Right renal cortex interstitium (tissue), 3 donors: ENCODE data around the gene POLR3GL. TPM values are rescaled to one million over a fixed set of nuclear protein-coding genes. Genes with fewer than 3 reads are reported as not detected.

Source experiments
- DNase-seq, 3 donors: peaks; one replicate each; pipeline ENCODE4 v3.0.0-alpha.2; 2013; ENCODE audit warnings: low read depth in 3 of 3, low spot score in 2 of 3
- polyA plus RNA-seq, 3 donors: library from polyadenylated mRNA; unstranded; fragments of 120-200 nt; gene quantifications; one replicate each; pipeline ENCODE4 v1.2.1, GENCODE V29; 2013; ENCODE audit not compliant: insufficient read length in 3 of 3

Gene POLR3GL
- polyA plus RNA-seq, 3 donors, result 37.0 to 43.4 (median 39.5) TPM

DNA sequence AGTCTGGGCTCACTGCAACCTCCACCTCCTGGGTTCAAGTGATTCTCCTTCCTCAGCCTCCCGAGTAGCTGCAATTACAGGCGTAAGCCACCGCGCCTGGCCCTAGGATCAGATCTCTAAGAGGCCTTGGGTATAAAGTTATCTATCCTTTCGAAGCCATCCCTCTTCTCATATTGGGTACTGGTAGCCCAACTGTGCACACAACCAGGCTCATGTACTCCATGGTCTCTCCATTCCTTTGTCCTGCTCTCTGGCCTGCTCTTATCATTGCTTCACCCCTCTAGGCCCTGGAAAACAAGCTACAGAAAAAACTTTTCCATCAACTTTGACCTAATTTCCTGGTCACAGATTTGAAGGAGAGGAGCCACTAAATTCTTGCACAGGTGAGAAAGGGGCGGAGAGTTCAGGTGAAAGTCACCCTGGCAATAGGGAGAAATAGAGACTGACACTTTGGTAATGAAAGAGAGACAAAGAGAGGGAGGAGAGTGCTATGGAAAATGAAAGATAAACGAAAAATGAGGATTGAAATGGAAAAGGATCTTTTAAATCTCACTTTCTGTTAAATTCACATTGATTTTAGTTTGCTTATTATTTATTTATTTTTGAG lies 25.9 kb downstream of the POLR3GL start:
- DNase-seq, result no peak

DNA sequence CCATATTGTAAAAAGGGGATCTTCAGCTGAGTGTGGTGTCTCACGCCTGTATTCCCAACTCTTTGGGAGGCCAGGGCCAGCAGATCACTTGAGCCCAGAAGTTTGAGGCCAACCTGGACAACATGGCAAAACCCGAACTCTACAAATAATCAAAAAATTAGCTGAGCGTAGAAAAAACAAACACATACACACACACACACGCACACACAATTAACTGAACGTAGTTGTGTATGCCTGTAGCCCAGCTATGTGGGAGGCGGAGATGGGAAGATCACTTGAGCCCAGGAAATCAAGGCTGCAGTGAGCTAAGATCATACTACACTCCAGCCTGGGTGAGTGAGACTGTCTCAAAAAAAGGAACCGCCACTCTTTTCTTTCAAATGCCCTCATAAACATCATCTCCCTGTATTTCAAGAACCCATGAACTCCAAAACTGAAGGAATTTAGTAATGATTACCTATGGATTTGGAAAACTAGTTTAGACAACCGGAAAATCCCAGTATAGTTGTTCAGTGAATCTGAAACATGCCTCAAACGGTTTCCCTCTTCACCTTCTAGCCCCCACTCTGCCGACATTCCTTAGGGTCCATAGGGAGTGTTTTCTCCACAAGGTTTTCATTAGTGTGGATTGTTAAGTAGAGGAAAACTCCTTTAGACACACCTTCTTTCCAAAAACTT lies 27.4 kb downstream of the POLR3GL start:
- no peak for DNase-seq

DNA sequence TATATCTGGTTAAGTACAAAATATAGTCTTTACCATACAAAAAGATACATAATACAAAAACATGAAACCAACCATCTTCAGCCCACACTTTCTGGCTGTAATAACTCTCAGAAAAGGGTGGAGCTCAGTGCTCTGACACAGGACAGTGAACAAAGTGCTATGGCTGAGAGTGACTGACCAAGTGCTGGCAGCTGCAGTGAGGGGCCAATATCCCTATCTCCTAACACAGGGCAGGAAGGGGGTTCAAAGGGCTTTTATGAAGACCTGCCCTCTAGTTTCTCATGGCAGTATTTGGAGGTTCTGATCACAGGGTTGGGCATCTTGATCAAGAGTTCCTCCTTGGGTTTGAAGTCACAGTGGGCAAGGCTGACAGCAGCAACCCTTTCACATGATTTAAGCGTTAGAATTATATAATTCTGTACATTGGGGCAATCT lies 28.0 kb downstream of the POLR3GL start:
- DNase-seq, result no peak

DNA sequence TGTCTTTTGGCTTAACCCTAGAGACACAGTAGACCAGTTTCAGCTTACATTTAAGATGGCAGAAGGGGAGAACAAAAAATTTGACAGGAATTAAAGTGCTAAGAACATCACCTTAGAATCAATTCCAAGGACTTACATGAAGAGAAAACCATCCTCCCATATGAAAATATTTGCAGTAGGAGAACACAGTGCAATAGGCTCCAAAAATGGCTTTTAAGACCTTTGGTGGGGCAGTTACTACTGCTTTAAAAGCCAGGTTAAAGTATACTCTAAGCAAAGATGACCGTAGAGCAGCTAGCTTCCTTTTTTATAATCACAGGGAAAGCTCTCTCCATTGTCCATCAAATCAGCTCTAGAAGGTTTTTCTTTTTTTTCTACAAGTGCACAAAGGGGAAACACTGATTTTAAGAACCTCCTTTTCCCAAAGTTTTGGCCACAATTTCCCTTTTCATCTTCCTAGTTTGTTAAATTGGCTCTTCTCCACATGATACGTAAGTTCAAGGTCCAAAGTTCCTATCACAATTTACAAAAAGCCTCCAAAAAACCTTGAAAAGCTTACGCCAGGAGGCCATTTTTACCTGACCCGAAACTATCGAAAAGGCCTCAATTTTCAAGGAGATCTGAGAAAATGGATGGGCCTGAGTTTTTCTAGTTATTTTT lies 28.6 kb downstream of the POLR3GL start:
- no peak for DNase-seq

DNA sequence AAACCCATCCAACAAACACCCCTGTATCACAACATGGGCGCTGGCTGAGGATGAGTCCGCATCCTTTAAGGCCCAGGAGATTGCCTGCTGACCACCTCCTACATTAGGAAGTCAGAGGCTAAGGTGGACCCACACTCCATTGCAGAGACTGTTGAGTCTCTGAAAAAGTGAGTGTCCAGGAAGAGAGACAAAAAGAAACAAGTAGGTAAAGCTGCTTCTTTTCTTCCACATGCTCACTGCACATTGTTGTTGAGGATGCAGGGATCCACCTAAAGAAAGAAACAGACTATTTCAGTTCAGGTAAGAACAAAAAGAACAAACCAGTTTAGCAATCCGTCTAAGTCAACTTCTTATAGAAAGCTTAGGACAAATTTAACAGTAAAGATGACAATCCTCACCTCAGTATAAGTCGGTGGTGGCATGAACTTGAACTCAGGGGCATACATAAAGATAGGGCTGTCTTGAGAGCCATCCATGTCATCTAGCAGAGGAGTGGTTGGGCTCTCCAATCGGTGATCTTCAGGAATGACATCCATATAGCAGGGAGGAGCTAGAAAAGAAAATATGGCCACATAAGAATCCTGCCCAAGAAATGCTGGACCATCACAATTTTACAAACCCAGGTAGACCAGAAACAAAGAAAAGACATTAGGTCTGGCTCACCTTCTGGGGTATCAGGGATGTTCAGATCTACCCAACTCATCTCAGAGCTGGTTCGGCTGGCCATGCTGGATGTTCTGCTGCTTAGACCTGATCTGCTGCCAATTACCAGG lies 29.3 kb downstream of the POLR3GL start:
- no peak for DNase-seq

DNA sequence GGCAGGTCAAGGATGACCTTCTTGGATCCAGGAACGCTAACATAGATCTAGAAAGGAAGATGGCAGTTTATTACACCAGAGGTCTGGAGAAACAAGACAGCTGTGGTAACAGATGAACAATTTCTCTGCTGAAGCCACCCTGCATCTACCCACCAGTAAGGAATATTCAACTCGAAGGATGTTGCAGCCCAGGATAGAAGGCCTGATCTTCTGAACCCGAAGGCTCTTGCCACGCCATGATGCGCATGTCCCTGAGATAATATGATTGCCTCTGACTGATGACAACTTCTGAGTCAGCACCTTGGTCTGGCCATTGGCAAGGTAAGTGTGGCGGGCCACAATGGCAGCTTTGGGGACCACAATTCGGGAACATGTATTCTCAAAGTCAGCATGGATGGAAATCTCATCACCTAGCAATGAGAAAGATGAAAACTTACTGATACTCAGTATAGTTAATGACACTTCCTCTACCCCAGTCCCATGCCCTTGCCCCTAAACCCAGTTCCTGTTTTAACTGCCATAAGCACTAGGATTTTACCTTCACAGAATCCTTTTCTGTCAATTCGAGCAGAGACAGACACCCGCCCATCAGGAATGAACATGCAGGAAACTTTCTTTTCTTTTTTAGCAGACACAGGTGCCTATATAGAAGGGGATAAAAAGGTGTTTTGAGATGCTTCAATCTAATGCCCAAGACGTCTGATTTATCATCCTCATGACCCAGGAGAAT lies 30.1 kb downstream of the POLR3GL start:
- DNase-seq, result no peak

DNA sequence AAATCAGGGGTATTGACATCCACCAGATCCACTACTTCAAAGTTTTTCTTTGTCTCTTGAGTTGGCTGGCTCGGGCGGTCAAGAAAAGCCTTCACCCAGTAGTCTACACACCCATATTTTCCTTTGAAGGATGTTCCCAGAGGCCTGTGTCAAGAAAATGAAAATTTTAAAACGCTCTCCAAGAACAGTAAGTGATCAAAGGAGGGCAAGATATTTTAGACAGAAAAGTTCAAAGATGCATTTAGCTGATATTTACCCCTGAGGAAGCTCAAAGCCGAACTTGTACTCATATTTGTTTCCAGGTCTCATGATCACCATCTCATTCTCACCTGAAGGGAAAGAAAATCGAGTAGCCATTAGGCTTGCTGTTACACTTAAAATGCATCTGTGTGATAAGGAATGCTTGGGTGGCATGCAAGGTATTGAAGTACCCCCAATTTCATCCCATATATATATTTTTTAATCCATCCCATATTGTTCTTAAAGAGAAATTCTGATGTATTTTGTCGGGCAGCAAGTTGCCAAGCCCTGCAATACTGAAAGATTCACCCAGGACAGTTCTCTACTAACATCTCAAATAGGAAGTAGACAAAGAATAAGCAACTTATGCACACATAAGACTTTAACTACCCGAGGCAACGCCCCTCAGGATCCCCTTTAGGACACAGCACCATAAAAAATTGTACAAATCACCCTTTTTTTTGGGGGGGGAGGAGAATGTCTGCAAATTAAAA lies 30.8 kb downstream of the POLR3GL start:
- DNase-seq, result no peak

DNA sequence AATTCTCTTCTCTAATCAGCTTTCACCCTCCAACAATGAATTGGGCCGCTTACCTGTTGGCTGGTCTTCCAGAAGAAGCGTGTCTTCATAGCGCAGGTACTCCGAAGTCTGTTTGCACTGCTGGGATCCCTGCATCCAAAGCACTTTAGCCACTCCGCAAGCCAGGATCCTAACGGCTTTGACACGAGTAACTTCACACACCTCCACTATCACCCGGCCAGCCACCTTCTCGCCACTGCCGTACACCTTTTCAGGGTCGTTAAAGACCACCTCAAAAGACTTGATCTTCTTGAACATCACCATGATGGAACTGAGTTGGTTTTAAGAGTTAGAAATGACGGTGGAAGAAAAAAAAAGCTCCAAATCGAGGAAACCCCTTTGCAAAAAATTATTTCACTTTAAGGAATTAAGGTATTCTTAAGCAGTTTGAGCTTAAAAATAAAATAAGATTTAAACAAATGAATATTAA lies 31.5 kb downstream of the POLR3GL start:
- DNase-seq, result no peak

DNA sequence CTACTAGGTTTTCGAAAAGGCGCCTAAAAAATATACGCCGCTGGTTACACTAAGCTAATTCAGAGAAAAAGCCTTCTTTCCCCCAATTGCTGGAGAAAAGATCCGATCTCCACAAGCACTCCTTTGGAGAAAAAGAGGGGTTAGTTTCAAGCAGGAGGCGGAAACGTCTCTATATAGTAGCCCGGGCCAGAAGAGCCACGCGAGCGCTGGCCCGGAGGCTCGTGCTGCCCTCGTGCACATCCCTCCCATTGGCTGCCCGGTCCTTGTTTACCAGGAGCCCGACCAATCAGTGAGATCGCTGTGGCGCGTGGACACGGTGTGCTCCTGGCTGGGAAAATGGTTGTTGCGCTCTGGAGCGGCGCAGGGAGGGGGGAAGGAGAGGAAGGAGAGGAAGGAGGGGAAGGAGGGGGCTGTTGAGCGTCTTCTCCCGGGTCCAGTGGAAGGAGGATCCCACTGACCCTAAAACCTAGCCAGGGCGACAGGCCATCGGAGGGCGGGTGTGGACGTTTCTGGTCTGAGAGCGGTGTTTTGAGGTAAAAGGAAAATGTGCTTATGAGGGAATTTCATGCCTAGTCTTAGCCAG lies 32.0 kb downstream of the POLR3GL start, which contains the start of gene TXNIP:
Gene TXNIP, minus strand, starts transcription at position 147 of the 583 bp plus-strand sequence. CDS start 313 bp downstream, outside the sequence.
- peak; percentile 92 to 98 (median 97) for DNase-seq

DNA sequence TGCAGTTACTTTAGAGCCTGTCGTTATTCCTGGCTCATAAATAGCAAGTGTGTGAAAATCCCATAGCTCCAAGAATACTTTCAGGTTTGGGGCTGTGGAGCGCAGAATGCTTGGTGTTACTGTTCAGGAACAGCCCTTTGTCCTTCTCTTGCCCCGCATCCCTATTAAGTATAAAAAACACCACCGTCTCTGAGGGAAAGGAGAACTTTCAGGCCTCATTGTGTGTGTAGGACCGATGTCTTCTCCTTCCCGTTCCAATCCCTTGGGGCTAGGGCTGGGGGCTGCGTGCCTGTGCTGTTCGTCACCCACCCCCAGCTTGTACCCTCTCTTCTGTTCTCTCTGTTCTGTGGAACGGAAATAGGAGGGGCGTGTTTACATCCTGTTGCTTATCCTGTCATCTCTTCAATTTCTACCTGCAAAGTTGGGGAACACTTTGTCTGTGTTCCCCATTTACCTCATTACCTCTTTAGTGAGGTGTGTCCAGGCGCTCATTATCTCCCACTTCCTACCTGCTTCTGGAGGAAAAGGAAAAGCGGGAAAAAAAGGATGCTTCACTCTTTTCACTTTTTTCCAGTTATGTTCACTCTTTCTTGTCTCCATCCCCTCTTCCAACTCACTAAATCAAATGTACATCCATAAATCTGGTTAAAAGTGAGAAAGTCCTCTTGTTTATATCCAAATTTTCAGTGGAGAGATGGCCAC lies 32.7 kb downstream of the POLR3GL start:
- no peak for DNase-seq

DNA sequence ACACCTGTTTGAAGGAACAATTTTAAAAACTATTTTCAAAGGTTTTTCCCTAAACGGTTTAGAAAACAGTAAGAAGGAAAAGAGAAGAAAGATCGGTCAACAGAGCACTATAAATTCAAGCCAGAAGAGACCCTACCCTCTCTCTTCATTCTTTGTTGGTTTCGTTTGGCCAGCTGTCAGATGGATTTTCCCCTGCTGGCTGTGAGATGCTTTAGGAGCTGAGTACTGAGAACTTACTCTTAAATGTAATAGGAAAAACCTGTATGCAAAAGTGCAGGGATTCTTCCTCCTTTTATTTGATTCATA lies 33.2 kb downstream of the POLR3GL start:
- no peak for DNase-seq

DNA sequence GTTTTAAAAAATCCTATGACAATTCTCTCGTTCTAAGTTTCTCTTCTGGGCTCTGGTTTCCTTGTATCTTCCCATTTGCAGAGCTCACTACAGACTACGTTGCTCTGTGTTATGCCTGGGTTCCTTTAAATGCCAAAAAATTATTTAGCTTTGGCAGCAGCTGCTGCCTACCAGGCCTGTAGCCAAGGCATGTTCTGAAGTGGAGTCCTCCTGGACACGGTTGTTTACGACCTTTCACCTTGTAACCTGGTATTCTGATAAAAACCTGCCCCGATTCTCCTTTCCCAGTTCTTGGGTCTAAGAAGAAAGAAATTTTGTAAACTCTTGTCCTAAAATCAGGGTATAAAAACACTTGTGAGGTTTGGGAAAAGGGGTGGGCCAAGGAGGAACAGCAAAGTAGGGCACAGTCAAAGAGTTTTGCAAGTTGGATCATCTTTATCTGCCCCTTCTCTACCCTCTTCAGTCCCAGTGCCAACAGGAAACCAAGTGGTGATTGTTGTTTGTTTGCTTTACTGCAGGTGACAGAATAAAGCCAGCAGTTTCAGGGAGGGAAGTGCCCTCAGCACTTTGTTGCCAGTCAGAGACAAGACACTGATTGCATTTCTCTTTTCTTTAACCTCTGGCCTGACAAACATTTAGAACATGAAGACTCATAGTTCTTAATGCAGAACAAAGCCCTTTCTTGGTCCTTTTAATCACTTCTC lies 35.0 kb downstream of the POLR3GL start:
- DNase-seq, result no peak

DNA sequence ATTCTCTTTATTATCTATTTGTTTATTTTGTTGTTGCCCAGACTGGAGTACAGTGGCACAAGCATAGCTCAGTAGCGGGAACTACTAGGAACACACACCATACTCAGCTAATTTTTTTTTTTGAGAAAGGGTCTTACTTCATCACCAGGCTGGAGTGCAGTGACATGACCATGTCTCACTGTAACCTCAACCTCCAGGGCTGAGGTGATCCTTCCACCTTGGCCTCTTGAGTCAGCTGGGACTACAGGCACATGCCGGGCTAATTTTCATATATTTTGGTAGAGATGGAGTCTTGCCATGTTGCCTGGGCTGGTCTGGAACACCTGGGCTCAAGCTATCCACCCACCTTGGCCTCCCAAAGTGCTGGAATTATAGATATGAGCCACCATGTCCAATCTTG lies 37.2 kb downstream of the POLR3GL start:
- no peak for DNase-seq

DNA sequence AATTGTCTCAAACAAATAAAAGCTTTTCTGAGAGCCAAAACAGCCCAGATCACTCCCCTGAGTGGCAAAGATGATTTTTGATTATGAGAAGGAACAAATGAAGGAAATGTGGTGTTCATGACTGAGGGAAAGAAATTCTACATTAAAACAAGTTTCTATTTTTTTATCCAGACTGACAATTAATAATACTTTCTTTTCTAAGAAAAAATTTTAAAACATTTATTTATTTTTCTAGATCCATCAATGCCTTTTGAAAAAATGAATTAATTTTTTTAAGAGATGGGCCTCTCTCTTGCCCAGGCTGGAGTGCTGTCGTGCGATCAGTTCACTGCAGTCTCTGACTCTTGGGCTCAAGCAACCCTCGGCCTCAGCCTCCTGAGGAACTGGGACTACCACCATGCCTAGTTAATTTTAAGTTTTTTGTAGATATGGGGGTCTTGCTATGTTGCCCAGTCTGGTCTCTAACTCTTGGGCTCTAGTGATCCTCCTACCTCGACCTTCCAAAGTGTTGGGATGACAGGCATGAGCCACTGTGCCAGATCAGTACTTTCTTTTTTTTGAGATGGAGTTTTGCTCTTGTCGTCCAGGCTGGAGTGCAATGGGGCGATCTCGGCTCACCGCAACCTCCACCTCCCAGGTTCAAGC lies 43.1 kb downstream of the POLR3GL start:
- no peak for DNase-seq

DNA sequence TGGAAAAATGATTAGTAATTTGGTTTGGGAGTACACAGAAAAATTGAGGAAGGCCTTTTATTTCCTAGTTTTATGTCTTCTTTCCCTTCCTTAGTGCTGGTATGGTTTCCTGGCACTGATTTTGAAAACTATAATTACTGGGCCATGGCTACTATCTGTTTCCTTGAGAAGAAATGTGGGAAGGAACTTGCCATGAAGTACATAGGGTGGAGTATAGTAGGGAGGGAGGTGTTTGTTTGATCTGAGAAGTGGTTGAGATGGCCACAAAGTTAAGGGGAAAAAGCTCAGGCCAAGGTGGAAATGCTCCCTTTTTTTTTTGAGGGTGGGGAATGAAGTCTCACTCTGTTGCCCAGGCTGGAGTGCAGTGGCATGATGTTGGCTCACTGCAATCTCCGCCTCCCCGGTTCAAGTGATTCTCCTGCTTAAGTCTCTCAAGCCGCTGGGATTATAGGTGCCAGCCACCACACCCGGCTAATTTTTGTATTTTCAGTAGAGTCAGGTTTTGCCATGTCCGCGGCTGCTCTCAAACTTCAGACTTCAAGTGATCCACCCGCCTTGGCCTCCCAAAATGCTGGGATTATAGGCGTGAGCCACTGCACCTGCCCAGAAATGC lies 45.7 kb downstream of the POLR3GL start:
- DNase-seq, result no peak

DNA sequence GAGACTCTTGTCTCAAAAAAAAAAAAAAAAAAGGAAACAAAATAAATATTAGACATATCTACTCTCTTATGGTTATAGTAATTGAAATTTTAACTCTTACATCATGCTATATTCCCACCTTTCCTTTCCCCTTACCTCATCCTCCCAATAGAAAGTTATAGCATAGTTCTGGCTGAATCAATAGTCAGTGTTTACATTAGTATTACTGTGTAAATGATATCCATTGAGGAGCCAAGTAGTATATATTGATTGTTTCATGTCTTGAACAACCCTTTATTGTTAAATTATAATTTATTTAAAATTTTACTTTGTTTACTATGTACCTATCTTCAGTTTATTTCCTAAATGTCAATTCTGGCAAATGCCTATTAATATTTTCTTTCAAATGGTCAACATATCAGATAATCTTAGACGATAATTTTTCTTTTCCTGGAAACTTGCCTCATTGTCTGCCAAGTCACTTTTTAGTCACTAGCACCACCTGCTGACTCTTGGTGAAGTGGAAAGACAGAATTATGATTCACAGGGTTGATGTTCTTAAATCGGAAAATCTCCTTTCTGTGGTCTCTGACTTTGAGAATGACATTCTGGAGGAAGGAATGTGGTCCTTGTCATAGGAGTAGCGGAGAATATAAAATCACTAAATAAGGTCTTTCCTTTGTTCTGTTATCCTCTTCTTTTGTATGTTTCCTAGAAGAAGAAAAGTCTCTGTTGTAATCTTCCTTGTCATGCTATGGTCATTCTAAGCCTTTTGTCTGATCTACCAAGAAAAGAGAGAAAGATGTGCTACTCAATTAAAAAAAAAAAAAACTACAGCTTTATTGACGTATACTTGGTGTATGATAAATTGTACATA lies 48.4 kb downstream of the POLR3GL start:
- peak in 1 of 3 donors; percentile 60 for DNase-seq
